Measurements from ENCODE around the gene HCAR2.
"Not testable (repeated sequence)": the region's sequence is repeated elsewhere in the genome, so short reads cannot be mapped to it uniquely, and the experiment has no call there.

The HCAR2 gene

GRCh38 chr12:122702890-122703611 is at the start of gene HCAR2:
HCAR2 (minus strand) TSS chr12:122703357; CDS start chr12:122703283, 74 bp downstream.
- peak; percentile 77 for DNase-seq

GRCh38 chr12:122752464-122753318 is 49.5 kb upstream of the HCAR2 start, which contains the start of gene DENR:
DENR (plus strand) TSS chr12:122752824; CDS start chr12:122753702, 878 bp downstream.
- DNase-seq, result peak; percentile 85

- DNase-seq, result not testable (repeated sequence)
Observed at GRCh38 chr12:122750781-122751515, 47.8 kb upstream of the HCAR2 start.

GRCh38 chr12:122749569-122750332 is 46.6 kb upstream of the HCAR2 start:
- no peak for DNase-seq

- DNase-seq, result no peak
Observed at GRCh38 chr12:122747224-122748135, 44.3 kb upstream of the HCAR2 start.

- no peak for DNase-seq
Observed at GRCh38 chr12:122743895-122744525, 40.9 kb upstream of the HCAR2 start.

GRCh38 chr12:122740351-122740750 is 37.2 kb upstream of the HCAR2 start:
- no peak for DNase-seq

GRCh38 chr12:122738571-122738970 is 35.4 kb upstream of the HCAR2 start:
- no peak for DNase-seq

- no peak for DNase-seq
Observed at GRCh38 chr12:122732611-122733010, 29.5 kb upstream of the HCAR2 start.

GRCh38 chr12:122732170-122732569 is 29.0 kb upstream of the HCAR2 start:
- no peak for DNase-seq

GRCh38 chr12:122730215-122731014 is 27.3 kb upstream of the HCAR2 start, which contains the start of gene HCAR1:
HCAR1 (minus strand) TSS chr12:122730844; CDS start chr12:122730339, 505 bp downstream.
- DNase-seq, result no peak

- no peak for DNase-seq
Observed at GRCh38 chr12:122729583-122730214, 26.5 kb upstream of the HCAR2 start.

- no peak for DNase-seq
Observed at GRCh38 chr12:122726080-122726558, 23.0 kb upstream of the HCAR2 start.

- DNase-seq, result no peak
Observed at GRCh38 chr12:122725452-122726079, 22.4 kb upstream of the HCAR2 start.

GRCh38 chr12:122724641-122725243 is 21.6 kb upstream of the HCAR2 start:
- DNase-seq, result no peak

GRCh38 chr12:122722387-122722786 is 19.2 kb upstream of the HCAR2 start:
- DNase-seq, result no peak

GRCh38 chr12:122721057-122721545 is 17.9 kb upstream of the HCAR2 start:
- no peak for DNase-seq

GRCh38 chr12:122716658-122717057 is 13.5 kb upstream of the HCAR2 start, which contains the start of gene HCAR3:
HCAR3 (minus strand) TSS chr12:122716811; CDS start chr12:122716737, 74 bp downstream.
- DNase-seq, result peak; percentile 66
